Measurements from ENCODE around the gene PEAK1.
A peak's percentile ranks its signal among the peaks of the same experiment; 100 is the strongest.
"Not testable (repeated sequence)": the region's sequence is repeated elsewhere in the genome, so short reads cannot be mapped to it uniquely, and the experiment has no call there.

The PEAK1 gene

GRCh38 chr15:77411619-77411976 is 8.3 kb downstream of the PEAK1 start:
- no peak for TF ChIP-seq CTCF (conservative IDR thresholded peaks at IDR 0.05; ENCODE audit: low read length)
- no peak for DNase-seq (ENCODE audit: low read depth)
- H3K4me3 ChIP-seq (ENCODE audit: low read length): no peak overlapping the region

- no peak for DNase-seq (ENCODE audit: low read depth)
- TF ChIP-seq CTCF (conservative IDR thresholded peaks at IDR 0.05; ENCODE audit: low read length): no peak
- no peak overlapping the region for H3K4me3 ChIP-seq (ENCODE audit: low read length)
These were observed 8.9 kb downstream of the PEAK1 start for GRCh38 chr15:77410701-77411618.

DNA sequence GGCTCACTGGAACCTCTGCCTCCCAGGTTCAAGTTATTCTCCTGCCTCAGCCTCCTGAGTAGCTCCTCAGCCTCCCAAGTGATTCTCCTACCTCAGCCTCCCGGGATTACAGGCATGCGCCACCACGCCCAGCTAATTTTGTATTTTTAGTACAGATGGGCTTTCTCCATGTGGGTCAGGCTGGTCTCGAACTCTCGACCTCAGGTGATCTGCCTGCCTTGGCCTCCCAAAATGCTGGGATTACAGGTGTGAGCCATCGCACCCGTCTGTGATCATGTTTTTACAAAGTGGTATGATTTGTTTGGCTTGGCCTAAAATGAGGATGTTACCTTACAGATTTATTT is 9.8 kb downstream of the PEAK1 start:
- H3K4me3 ChIP-seq (ENCODE audit: low read length); DNase-seq (ENCODE audit: low read depth): not testable (repeated sequence)

GRCh38 chr15:77409259-77410156 is 10.4 kb downstream of the PEAK1 start:
- TF ChIP-seq CTCF (conservative IDR thresholded peaks at IDR 0.05; ENCODE audit: low read length): no peak
- DNase-seq (ENCODE audit: low read depth): no peak
- no peak overlapping the region for H3K4me3 ChIP-seq (ENCODE audit: low read length)

DNA sequence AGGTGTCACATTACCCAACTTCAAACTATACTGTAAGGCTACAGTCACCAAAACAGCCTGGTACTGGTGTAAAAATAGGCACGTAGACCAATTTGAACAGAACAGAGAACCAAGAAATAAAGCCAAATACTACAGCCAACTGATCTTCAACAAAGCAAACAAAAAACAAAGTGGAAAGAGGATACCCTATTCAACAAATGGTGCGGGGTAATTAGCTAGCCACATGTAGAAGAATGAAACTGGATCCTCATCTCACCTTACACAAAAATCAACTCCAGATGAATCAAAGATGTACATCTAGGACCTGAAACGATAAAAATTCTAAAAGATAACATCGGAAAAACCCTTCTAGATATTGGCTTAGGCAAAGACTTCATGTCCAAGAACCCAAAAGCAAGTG is 13.1 kb downstream of the PEAK1 start:
- no peak for TF ChIP-seq CTCF (conservative IDR thresholded peaks at IDR 0.05; ENCODE audit: low read length)
- DNase-seq (ENCODE audit: low read depth): no peak
- no peak overlapping the region for H3K4me3 ChIP-seq (ENCODE audit: low read length)

GRCh38 chr15:77406173-77406759 is 13.6 kb downstream of the PEAK1 start:
- not testable (repeated sequence) for H3K4me3 ChIP-seq (ENCODE audit: low read length)

GRCh38 chr15:77402740-77403379 is 17.0 kb downstream of the PEAK1 start:
- no peak for TF ChIP-seq CTCF (conservative IDR thresholded peaks at IDR 0.05; ENCODE audit: low read length)
- peak; percentile 87 for DNase-seq (ENCODE audit: low read depth)
- H3K4me3 ChIP-seq (ENCODE audit: low read length): no peak overlapping the region

More at GRCh38 chr15:77406173-77406759, 13.6 kb downstream of the PEAK1 start:
- DNase-seq (ENCODE audit: low read depth): not testable (repeated sequence)

Measured in AG10803 (cell line).